HL-60/S4 treated with retinoic acid at 250 ng/mL for 4 days and 3 days (cell line): Measurements from ENCODE around the gene NDUFS3.
"Not testable (repeated sequence)": the region's sequence is repeated elsewhere in the genome, so short reads cannot be mapped to it uniquely, and the experiment has no call there.

Experiments used
- in situ Hi-C: fragments of 300-500 bp; cut with MboI; formaldehyde crosslinking; loops from 2 replicates; pipeline ENCODE4 v1.7.0; 2022; ENCODE audit warnings: low sequenced_read_pairs

NDUFS3 gene

DNA sequence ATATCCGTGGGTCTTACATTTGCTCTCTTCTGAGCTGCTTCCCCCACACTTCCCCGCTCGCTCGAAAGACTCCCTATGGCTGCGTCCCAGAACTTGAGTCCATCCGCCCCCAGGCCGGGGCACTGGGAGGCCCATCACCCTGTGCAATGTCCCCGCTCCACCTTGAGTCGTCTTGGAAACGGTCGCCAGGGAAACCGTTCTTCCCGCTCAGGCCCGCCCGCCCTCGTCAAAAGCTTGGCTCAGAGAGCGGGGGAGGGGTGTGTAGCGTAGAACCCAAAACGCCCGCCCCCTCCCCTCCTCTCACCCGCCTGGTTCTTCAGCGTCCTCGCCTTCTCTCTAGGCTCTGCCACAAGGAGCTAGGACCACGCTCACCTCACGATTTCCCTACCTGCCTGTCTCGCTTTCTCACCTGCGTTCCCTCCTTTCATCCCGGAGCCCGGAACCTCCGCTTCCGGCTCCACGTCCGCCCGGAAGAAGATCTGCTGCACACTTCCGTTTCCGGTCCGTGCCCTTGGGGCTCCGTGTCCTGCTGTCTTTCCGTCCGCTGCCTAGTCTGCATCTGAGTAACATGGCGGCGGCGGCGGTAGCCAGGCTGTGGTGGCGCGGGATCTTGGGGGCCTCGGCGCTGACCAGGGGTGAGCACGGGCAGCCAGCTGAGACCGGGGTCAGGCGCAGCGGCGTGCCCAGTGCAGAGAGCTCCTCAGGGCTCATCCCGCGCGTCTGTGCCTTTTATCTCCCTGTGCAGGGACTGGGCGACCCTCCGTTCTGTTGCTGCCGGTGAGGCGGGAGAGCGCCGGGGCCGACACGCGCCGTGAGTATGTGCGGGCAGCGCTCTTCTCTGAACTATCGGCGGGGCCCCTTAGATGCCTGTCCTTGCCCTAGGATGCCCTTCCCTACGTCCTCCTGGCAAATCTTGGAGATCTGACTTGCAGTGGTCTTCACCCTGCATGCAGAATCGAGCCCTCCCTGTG lies at the start of gene NDUFS3, which contains the start of gene KBTBD4:
Gene NDUFS3, plus strand, starts transcription at position 551 of the 971 bp plus-strand sequence. Its CDS starts 18 bp downstream, at position 569.
Gene KBTBD4, minus strand, starts transcription at position 447 of the 971 bp plus-strand sequence. Its CDS starts 19 bp downstream, at position 428.
- in situ Hi-C loops = no loop called here

DNA sequence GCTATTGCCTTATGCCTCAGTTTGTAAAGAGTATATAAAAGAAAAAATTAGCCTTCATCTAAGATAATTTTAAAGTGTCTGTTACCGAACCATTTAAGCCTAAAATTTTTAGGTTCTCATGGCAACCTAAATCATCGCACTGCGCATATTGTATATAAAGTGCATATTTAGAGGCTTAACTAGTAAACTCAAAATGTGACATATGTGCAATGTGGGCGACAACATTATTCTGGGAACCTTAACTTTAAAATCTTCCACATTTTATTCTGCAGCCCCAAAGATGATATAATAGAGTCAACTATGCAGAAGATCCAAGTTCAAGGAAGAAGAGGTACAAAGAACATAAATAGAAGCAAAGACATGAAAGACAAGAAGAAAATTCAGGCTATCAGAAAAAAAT lies 48.9 kb upstream of the NDUFS3 start:
- in situ Hi-C loops = no loop called here

DNA sequence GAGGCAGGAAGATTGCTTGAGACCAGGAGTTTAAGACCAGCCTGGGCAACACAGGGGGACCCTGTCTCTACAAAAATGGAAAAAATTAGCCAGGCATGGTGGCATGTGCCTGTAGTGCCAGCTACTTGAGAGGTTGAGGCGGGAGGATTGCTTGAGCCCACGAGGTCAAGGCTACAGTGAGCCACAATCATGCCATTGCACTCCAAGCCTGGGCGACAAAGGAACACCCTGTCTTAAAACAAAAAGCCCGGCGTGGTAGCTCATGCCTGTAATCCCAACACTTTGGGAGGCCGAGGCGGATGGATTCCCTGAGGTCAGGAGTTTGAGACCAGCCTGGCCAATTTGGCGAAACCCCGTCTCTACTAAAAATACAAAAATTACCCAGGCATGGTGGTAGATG lies 48.2 kb upstream of the NDUFS3 start:
- in situ Hi-C loops = not testable (repeated sequence)

DNA sequence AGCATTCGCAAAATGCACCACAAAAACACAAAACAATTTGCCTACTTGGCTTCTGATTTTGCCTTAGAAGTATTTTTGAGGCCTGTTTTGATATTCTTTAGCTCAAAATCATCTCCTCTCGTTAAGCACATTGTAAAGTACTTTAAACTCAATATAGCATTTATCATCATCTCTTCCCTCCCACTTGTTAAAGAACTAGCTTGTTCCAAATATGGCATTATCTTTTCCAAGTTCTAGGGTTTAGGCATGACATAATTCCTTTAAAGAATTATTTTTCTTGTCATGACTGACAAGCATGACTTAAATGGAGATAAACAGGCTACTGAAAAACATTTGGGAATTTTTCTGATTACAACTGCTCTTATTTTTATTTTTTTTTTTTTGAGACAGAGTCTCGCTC lies 47.2 kb upstream of the NDUFS3 start:
- in situ Hi-C loops = no loop called here

DNA sequence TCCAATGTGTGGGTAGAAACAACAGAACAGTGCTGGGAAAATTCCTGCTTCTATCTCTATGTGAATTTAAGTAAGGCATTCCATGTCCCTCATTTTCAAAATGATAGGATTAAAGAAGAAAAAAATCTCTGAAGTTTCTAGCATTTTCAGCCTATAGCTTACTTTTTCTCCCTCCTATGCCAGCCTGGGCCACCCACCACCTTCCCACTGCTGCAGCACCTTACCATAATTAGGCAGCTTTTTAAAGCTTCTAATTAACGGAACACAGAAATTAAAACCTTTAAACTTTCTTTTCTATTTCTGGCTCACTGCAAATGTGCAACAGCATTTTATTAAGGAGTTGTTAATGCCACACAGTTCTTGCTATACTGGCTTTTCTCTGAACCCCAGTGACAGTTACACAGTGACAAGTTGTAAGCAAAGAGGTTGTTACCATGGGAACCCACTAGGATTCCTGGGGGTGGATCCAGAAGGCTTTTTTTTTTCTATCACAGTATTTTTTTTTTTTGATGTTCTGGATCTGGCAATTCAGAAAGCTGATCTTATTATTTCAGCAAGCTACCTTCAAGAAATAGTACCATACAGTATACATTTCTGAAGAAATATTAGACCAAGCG lies 46.2 kb upstream of the NDUFS3 start:
- in situ Hi-C loops = no loop called here

DNA sequence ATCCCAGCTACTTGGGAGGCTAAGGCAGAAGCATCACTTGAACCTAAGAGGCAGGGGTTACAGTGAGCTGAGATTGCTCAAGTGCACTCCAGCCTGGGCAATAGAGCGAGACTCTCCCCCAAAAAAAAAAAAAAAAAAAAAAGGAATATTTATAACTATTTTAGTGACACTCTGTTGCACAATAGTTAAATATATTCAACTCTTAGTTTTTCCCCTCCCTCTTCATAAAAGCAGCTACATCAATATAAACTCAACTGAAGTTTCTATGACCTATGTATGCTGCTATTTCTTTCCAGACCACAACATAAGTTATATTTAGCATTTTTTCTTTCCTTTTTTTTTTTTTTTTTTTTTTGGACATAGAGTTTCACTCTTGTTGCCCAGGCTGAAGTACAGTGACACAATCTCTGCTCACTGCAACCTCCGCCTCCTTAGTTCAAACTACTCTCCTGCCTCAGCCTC lies 45.2 kb upstream of the NDUFS3 start:
- in situ Hi-C loops = no loop called here

DNA sequence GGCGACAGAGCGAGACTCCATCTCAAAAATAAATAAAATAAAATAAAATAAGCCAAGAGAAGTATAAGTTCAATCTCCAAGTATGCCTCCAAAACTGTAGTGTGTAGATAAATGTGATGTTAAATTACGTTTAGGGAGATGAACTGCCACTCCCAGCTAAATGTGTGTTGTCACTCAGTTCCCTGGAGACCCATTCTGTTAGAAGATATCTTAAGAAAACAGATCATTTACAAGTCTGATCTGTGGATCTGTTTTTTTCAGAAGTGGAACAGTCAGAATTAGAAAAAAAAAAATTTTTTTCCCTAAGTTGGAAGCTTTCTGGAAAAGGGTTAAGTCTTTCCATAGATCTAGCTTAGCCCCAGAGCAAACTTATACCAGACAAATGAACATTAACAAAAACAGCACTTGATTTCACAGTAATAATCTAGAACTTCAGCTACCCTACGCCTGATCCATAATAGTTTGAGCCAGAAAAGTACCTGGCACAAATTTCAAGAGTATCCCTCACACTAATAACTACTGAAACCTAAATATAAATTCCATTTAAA lies 44.1 kb upstream of the NDUFS3 start:
- in situ Hi-C loops = no loop called here

DNA sequence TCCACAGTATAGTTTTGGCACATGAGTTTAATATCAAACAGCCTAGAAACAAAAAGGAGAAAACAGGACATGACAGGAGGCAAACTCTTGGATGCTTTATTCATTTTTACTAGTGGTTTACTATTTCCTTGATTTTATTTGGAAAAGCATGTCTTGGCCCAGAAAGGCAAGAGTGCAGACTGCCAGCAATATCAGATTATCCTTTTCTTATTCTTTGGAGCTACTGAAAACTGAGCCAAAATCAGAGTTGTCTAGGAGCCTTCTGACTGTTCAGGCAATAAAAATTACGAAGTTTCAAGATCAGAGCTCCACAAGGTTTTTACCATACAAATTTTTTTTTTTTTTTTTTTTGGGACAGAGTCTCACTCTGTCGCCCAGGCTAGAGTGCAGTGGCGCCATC lies 42.0 kb upstream of the NDUFS3 start:
- in situ Hi-C loops = no loop called here

DNA sequence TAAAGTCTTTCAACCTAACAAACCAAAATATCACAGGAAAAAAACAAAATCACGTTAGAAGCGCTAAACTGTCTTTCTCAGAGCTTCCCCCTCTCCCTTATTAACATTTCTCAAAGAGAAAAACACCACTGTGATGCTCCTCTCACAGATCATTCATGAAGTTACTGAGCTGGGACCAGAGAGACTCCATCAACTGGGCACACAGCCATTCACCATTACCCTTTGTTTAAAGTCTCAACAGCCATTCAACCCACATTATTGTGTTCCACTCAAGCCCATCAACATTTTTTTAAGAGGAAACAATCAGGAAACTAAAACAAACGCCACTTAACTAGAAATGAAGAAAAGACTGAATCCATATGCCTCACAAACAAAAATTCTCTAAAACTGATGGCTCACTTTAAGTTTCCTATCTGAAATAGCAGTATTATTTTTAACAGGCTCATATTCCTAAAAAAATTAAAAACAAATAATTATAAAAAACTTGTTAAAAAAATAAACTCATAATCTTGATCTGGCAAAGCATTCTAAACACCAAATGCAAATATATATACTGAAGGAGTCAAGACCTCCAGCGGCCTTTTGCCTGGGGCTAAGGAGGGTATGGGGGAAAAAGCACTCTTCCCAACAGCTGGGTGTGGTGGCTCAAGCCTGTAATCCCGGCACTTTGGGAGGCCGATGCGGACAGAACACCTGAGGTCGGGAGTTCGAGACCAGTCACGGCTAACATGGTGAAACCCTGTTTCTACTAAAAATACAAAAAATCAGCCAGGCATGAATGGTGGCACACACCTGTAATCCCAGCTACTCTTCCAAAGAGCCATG lies 39.9 kb upstream of the NDUFS3 start:
- in situ Hi-C loops = no loop called here

DNA sequence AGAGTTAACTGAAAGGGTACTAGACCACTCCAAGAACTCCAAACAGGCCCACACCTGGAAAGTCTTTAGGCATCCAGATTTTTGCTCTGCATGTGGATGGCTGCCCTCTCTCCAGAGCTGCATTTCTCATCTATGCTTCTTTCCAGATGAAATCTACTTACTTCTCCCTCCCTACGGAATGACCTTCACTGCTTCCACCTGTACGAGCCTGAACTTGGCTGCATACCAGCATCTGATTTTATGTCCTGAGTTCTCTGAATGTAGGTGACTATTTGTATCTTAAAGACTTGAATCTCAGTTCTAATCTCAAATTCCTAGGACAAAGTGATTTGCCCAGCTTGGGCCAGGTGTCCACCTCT lies 39.2 kb upstream of the NDUFS3 start:
- in situ Hi-C loops = no loop called here

DNA sequence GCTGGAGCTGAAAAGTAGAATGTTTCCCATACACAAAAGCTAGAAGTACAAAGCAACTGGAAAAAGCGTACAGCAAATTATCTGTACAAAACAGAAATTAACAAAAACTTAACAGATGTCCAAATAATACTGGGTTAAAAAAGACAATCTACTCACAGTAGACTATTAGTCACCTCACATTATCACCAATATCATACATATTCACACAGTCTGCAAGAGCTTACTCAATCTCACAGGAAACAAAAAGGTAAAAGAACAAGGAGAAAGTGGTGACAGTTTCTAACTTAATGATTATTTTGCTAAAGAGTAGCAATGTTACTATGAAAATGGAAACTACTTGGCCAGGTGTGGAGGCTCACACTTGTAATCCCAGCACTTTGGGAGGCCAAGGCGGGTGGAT lies 37.8 kb upstream of the NDUFS3 start:
- in situ Hi-C loops = no loop called here

DNA sequence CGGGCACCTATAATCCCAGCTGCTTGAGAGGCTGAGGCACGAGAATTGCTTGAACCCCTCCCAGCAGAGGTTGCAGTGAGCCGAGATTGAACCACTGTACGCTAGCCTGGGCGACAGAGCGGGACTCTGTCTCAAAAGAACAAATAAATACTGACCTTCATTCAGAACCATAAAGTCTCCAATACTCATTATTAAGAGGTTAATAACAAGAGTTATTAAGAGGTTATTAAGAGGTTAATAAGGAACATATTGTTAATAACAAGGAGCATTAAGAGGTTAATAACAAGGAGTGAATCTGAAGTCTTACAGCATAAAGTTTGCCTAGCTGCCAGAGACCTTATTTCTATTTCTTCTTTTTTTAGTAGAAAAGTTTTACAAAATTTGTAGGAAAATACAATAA lies 33.6 kb upstream of the NDUFS3 start:
- in situ Hi-C loops = no loop called here

DNA sequence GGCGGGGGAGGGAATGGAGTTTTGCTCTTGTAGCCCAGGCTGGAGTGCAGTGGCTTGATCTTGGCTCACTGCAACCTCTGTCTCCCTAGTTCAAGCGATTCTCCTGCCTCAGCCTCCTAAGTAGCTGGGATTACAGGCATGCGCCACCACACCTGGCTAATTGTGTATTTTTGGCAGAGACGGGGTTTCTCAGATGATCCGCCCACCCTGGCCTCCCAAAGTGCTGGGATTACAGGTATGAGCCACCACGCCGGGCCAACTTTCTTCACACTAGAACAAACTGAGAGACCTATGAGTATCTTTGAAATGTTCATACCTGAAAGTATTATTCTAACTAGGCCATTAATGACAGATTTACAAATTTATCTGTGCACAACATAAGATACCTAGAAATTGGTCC lies 32.6 kb upstream of the NDUFS3 start:
- in situ Hi-C loops = not testable (repeated sequence)

DNA sequence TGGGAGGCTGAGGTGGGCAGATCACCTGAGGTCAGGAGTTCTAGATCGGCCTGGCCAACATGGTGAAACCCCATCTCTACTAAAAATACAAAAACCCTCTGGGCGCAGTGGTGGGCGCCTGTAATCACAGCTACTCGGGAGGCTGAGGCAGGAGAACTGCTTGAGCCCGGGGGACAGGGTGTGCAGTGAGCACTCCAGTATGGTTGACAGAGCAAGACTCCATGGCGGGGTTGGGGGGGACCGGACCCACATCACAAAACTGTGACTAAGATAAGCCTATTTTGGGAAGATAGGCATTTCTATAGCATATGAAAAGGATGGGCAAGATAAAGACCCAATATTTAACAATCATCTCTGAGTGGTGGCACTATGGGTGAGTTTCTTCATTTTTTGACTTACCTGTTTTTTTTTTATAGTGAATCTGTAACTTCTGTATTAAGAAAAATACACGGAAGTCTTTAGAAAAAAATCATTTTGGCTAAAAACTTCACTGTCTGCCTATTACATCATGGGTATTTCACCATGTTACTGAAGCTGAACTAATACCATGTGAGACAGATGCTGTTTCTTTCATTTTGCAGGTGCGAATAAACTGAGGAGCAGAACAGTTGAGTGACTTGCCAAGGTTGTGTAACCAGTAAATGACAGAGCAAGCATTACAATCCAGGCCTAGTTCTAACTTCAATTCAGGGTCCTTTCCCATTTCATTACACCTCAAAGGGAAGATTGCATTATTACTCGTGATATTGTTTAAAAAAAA lies 28.4 kb upstream of the NDUFS3 start:
- in situ Hi-C loops = no loop called here

DNA sequence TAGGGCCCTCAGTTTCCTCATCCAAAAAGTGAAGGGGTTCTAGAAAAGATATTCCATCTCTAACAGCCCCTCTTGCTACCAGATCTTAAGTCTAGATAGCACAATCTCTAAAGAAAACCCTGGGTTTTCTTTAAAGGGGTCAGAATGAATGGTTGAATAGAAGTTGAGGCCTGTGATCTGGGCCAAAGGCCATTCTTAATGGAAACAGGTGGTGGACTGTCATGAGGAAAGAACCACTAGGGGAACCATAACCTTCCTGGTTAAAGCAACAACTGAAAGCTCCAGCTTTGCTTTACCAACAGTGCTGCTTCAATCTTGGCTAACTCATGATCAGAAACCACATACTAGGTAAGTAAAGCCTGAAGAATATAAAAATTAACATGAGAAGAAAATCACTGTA lies 27.8 kb upstream of the NDUFS3 start:
- in situ Hi-C loops = no loop called here

DNA sequence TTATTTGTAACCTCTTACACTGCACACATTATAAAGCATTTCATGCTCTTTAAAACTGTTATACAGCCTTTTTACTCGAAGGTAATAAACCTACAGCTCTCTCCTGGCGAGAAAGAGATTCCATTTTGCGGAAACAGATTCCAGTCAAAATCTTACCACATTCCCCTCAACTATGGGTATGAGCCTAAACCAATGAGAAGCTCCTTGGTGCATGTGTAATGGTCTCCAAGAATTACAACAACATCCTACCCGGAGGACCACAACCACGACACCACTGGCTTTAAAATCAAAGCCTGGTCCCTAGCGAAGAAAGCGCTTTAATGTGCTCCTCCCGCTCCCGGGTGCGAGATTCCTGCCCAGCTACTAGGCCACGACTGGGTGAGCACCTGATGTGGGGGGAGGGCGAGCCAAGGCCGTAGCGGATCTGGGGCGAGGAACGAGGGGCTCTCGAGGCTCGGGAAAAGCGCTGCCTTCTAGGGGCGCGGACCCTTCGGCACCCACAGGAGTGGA lies 26.8 kb upstream of the NDUFS3 start:
- in situ Hi-C loops = no loop called here

DNA sequence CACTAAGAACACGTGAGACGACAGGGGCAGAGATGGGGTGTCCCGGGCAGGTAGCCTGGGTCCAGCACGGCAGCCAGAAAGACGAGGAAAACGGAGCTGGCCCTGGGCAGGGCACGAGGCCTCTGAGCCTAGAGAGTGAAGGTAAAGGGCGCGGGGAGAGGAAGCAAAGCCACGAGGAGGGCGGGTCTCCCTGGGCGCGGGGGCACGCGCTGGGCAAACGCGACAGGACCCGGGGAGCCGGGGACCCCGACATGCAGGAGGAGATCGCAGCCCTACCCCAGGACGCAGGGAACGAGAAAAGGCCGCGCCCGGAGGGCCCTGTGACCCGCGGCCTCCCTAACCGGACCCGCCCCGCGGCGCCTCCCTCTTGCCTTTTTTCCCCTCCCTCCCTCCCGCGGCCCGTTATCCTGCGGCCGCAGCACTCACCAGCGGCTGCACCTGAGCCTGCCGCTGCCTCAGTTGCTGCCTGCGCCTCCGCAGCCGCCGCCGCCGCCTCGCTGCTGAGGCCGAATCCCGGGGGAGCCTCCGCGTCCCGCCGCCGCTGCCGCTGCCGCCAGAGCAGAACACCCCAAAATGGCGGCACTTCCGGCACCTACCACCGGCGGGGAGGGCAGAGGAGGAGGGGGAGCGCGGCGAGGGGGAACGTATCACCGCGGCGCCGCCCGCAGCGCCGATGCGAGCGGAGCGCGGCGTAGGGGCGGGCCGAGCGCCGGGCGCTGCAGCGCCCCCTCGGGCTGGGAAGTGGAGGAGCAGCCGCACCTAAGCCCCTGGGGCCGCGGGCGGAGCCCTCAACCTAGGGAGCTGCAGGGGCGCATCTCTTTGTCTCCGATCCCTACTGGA lies 26.1 kb upstream of the NDUFS3 start, which contains the start of gene CELF1:
Gene CELF1, minus strand, starts transcription at position 567 of the 840 bp plus-strand sequence. CDS start 53,609 bp downstream, outside the sequence.
- in situ Hi-C loops = no loop called here

DNA sequence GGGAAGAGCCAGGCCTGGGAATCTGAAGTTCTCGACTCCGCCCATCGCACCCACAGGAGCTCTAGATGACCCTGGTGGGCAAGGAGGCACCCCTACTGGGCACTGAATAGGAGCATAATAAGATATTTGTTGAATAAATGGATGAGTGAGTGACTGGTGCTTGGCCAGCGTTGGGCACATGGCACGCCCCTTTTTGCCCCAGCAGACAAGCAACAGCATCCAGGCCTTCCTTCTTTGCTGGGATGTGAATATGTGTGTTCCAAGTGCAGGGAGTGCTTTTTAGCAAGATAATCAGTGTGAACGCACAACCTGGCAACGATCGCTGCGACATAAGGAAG lies 25.5 kb upstream of the NDUFS3 start:
- in situ Hi-C loops = no loop called here

DNA sequence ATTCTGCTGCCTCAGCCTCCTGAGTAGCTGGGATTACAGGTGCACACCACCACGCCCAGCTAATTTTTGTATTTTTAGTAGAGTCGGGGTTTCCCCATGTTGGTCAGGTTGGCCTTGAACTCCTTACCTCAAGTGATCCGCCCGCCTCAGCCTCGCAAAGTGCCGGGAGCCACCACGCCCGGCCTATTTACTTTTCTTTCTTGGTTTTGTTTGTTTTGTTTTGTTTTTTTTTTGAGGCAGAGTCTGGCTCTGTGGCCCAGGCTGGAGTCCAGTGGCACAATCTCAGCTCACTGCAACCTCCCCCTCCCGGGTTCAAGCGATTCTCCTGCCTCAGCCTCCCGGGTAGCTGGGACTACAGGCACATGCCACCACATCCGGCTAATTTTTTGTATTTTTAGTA lies 21.9 kb upstream of the NDUFS3 start:
- in situ Hi-C loops = not testable (repeated sequence)
